Colonic mucosa (tissue), 4 donors: ENCODE data around the gene CASP8. TPM values are rescaled to one million over a fixed set of nuclear protein-coding genes. Genes with fewer than 3 reads are reported as not detected.

Experiments used
- DNase-seq: peaks from one replicate; pipeline ENCODE4 v3.0.0-alpha.2; 2020
- H3K27ac ChIP-seq: fragments of 200-600 bp; one replicate; pipeline ENCODE4 v1.8.0; 2021
- H3K27me3 ChIP-seq: fragments of 200-600 bp; one replicate; pipeline ENCODE4 v1.8.0; 2021
- H3K36me3 ChIP-seq: fragments of 200-600 bp; one replicate; pipeline ENCODE4 v1.8.0; 2021
- H3K4me1 ChIP-seq: fragments of 200-600 bp; one replicate; pipeline ENCODE4 v1.8.0; 2021; ENCODE audit warnings: mild to moderate bottlenecking
- H3K4me3 ChIP-seq: fragments of 200-600 bp; one replicate; pipeline ENCODE4 v1.8.0; 2021
- H3K9ac ChIP-seq, 2 donors: one replicate each; pipeline ENCODE4 v1.7.0; 2013; ENCODE audit warnings: control low read depth in 2 of 2, low read depth in 2 of 2, low read length in 2 of 2
- H3K9me3 ChIP-seq: fragments of 200-600 bp; one replicate; pipeline ENCODE4 v1.8.0; 2021
- CTCF ChIP-seq: fragments of 200-600 bp; IDR thresholded peaks from one replicate; pipeline ENCODE4 v1.8.0; 2022; ENCODE audit warnings: antibody characterized with exemption, mild to moderate bottlenecking
- intact Hi-C: fragments of 100-400 bp; cut with DNase I; formaldehyde crosslinking; loops from one replicate; pipeline ENCODE4 v1.14.1; 2022
- total RNA-seq, 2 donors: library from RNA; stranded (reverse); fragmentation: NEBNext Ultra II Directional in 1 of 2; extraction: Animal tissue kit (Norgen Biotek cat#: 25700) in 1 of 2; gene quantifications; one replicate each; pipeline ENCODE4 v1.2.1, GENCODE V29; 2021
- donor health status: healthy.
- donor health status: DM: no; HTN: no; CAD: no.
- donor health status: DM: no; HTN: no; CAD: no.

The CASP8 gene
- total RNA-seq, 2 donors from 2014 or later = 25.5 to 31.9 TPM

GRCh38 chr2:201308914-201309313, 48.6 kb downstream of the CASP8 start:
- H3K4me3 ChIP-seq = no peak overlapping the region
- intact Hi-C loops = no loop called here
- TF ChIP-seq CTCF = no peak
- no peak overlapping the region for H3K27ac ChIP-seq
- DNase-seq = no peak
- no peaks in the 10 kb centered on the region for H3K27me3 ChIP-seq
- H3K9me3 ChIP-seq = no peaks in the 10 kb centered on the region
- H3K9ac ChIP-seq = no peak overlapping the region
- H3K4me1 ChIP-seq = no peaks in the 10 kb centered on the region
- no peaks in the 10 kb centered on the region for H3K36me3 ChIP-seq

- intact Hi-C loops = no loop called here
- no peak for DNase-seq
- Histone ChIP-seq H3K9ac (no peak overlapping the region), H3K9me3 (no peaks in the 10 kb centered on the region), H3K4me3 (no peak overlapping the region), H3K4me1 (no peaks in the 10 kb centered on the region), H3K36me3 (no peaks in the 10 kb centered on the region), H3K27ac (no peak overlapping the region), H3K27me3 (no peaks in the 10 kb centered on the region)
- no peak for TF ChIP-seq CTCF
Observed at GRCh38 chr2:201313362-201313761, 53.0 kb downstream of the CASP8 start.

GRCh38 chr2:201319511-201319910, 59.2 kb downstream of the CASP8 start:
- no peaks in the 10 kb centered on the region for H3K9me3 ChIP-seq
- H3K36me3 ChIP-seq = no peaks in the 10 kb centered on the region
- H3K9ac ChIP-seq = no peak overlapping the region
- no peaks in the 10 kb centered on the region for H3K27me3 ChIP-seq
- H3K4me3 ChIP-seq = no peak overlapping the region
- no peak for DNase-seq
- H3K4me1 ChIP-seq = no peaks in the 10 kb centered on the region
- TF ChIP-seq CTCF = no peak
- intact Hi-C loops = no loop called here
- no peak overlapping the region for H3K27ac ChIP-seq

- no peaks in the 10 kb centered on the region for H3K4me1 ChIP-seq
- intact Hi-C loops = no loop called here
- TF ChIP-seq CTCF = no peak
- no peaks in the 10 kb centered on the region for H3K27me3 ChIP-seq
- no peak for DNase-seq
- H3K36me3 ChIP-seq = no peaks in the 10 kb centered on the region
- H3K9ac ChIP-seq = no peak overlapping the region
- no peaks in the 10 kb centered on the region for H3K9me3 ChIP-seq
- H3K4me3 ChIP-seq = no peak overlapping the region
- H3K27ac ChIP-seq = no peak overlapping the region
Observed at GRCh38 chr2:201320257-201320656, 59.9 kb downstream of the CASP8 start.

- TF ChIP-seq CTCF = no peak
- no peaks in the 10 kb centered on the region for H3K27me3 ChIP-seq
- intact Hi-C loops = no loop called here
Observed at GRCh38 chr2:201320701-201321100, 60.4 kb downstream of the CASP8 start.

GRCh38 chr2:201322772-201323171, 62.4 kb downstream of the CASP8 start:
- no peak for DNase-seq
- intact Hi-C loops = no loop called here
- Histone ChIP-seq H3K36me3 (no peaks in the 10 kb centered on the region), H3K9me3 (no peaks in the 10 kb centered on the region), H3K27ac (no peak overlapping the region), H3K4me1 (no peaks in the 10 kb centered on the region), H3K27me3 (no peaks in the 10 kb centered on the region), H3K4me3 (no peak overlapping the region), H3K9ac (no peak overlapping the region)
- no peak for TF ChIP-seq CTCF

More at GRCh38 chr2:201320701-201321100, 60.4 kb downstream of the CASP8 start:
- Histone ChIP-seq H3K9ac (no peak overlapping the region), H3K27ac (no peak overlapping the region), H3K36me3 (no peaks in the 10 kb centered on the region), H3K9me3 (no peaks in the 10 kb centered on the region), H3K4me3 (no peak overlapping the region), H3K4me1 (no peaks in the 10 kb centered on the region)
- DNase-seq = no peak
